SK-N-DZ (cell line): Measurements from ENCODE around the gene PTGES2.

Experiments
- DNase-seq: peaks from one replicate; pipeline ENCODE4 v3.0.0-alpha.2; 2015; ENCODE audit warnings: low spot score

PTGES2 gene

GRCh38 chr9:128103589-128103962 lies 24.0 kb downstream of the PTGES2 start:
- DNase-seq: no peak

DNA sequence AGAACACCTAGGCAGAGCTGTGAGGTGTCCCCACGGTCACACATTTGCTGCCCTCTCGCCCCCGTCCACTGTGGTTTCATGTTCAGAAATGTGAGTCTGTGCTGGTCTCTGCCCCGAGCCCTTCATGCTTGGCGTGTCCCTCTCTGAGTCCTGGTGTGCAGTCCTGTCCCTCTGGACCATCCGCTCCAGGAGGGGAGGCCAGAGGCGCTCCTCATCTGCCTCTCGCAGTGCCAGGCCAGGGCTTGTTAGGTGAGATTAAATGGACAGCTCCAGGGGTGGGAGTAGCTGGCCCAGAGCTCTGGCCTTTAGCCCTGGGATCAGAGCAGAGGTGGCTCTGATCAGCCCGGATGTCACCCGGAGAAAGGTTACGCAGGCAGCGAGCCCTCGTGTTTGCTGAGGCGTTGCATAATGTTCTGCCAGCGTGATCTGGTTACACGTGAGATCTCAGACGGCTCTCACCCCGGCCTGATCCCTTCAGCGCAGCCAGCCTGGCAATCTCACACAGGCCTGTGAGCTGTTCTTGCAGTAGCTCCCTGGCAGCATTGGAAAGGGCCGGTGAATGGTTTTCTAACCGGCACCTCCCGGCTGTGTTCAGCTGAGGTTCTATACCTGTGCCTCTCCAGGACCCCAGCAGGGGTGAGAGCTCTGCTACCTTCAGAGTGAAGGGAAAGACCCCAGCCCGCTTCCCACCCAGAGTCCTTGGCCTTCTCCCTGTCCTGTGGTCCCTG lies 24.5 kb downstream of the PTGES2 start:
- no peak for DNase-seq

GRCh38 chr9:128102196-128102595 lies 25.3 kb downstream of the PTGES2 start:
- no peak for DNase-seq

DNA sequence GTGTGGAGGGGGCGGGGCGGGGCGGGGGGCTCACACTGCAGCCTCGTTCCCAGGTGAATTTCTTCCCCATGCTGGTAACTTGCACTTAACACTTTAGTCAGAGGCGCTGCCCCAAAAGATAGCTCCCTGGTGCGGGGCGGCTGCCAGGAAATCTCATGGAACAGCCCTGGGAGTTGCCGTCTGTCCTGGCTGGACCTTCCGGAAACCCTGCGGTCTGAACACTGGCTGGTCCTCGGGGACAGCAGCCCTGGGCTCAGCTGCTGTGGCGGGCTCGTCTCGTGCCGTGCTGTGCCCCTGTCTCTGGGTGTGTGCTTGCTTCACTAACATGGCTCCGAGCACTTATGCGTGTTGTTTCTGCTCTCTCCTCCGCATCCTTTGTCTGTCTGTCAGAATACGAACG lies 25.8 kb downstream of the PTGES2 start:
- no peak for DNase-seq

- no peak for DNase-seq
These were observed 26.3 kb downstream of the PTGES2 start for GRCh38 chr9:128101231-128101661.

GRCh38 chr9:128100581-128100980 lies 26.9 kb downstream of the PTGES2 start:
- no peak for DNase-seq

DNA sequence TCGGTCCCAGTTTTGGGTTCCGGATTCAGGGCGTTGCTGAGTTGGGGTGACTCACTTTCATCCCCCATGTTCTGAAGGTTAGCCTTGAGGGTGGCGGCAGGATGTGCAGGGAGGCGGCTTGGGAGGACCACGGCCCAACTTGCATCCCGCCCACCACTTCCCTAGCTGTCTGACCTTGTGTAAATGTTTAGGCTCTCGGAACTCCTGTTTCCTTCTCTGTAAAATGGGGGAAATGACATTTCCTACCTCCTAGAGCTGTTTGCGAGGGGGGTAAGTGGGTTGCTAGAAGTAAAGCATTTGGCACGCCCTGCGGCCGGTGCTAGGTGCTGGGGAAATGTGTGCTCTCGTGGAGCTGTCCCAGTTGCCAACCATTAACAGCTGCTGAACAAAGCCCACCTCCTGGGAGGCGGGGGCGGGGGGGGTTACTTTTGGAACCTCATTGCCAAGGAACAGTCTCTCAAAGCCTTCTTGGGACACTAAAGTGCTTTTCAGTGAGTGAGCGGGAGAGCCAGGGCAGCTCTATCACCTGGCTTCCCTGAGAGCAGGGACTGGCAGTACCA lies 27.5 kb downstream of the PTGES2 start:
- no peak for DNase-seq

- no peak for DNase-seq
These were observed 28.1 kb downstream of the PTGES2 start for GRCh38 chr9:128099231-128099931.

DNA sequence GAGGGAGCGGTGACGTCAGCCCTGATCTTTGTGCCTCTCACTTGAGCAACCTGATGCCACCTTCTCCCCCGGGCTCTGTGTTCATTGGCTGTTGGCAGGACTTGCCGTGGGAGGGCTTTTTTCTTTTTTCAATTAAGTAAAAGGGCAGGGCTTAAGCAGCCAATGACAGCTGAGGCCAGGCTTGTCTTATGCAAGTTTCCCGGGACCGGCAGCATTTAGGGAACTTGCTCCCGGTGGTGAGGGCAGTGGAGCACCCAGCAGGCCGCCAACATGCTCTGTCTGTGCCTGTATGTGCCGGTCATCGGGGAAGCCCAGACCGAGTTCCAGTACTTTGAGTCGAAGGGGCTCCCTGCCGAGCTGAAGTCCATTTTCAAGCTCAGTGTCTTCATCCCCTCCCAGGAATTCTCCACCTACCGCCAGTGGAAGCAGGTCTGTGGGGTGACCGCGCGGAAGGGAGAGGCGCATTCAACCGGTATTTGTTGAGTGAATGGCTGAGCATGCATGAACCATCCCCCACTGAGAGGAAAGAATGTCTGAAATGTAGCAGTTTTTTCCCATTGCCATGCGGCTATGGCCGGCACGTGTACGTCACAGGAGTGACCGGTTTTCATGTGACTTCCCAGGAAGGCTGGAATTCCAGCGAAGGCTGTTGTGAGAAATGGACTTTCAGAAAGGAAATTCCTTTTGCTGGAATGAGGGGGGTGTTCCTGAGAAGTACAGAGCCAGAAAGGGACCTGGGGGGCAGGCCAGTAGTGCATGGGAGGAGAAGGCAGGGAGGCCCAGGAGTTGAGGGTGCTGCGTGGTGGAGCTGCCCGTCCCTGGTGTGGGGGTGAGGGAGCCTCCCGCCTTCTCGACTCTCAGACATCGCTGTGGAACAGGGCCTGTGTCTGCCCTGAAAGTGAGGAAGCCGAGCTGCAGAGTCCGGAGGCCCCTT lies 29.0 kb downstream of the PTGES2 start:
- peak; percentile 74 for DNase-seq

DNA sequence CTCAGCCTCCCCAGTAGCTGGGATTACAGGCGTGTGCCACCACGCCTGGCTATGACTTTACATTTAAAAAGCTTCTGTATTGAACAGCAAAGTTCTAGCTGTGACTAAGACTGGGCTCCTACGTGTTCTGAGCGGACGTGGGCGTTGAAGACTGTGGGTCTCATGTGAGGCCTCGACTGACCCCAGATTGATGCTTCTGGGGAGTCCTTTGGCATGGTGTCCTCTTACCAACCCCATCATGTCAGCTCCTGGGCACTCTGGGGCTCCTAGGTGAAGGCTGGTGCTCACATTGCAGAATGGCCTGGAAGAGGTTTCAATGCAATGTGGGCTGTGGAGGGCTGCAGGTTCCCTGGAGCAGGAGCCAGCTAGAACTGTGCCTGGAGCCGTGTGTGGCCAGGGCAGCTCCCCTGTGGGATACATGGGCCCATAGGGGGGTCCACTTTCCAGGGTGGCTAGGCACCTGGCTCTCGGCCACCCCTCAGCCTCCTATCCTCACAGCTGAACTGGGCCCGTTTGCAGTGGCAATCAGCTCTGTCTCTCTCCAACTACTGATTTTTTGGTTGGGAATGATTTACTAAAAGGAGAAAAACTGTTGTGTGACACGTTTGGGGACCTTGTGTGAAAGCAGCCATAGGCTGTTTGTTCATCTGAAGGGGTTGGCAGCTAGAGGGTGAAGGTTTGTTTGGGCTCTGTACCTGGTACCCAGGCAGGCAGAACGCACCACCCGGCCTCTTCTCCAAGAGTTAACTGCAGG lies 29.8 kb downstream of the PTGES2 start:
- no peak for DNase-seq

- DNase-seq: no peak
These were observed 30.7 kb downstream of the PTGES2 start for GRCh38 chr9:128096616-128097536.

GRCh38 chr9:128094950-128095544 lies 32.5 kb downstream of the PTGES2 start:
- DNase-seq: no peak

- peak; percentile 59 for DNase-seq
These were observed 33.2 kb downstream of the PTGES2 start for GRCh38 chr9:128094166-128094949.

DNA sequence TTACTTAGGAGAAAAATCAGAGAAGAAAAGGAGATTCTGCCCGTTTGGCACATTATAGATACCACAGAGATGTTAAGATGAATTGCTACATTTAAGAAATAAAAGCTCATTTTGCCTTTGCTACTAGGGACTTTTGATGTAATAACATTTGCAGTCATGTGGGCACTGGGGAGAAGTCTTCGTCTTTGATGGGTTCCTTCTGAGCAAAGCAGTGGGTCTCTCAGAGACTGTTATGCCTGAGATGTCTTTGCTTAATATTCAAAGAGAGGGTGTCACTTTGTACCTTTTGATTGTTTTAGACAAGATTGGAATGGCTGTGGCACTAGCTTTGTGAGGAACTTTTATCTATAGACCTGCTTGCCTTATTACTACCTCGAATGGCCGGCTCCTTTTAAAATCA lies 34.5 kb downstream of the PTGES2 start:
- DNase-seq: no peak

DNA sequence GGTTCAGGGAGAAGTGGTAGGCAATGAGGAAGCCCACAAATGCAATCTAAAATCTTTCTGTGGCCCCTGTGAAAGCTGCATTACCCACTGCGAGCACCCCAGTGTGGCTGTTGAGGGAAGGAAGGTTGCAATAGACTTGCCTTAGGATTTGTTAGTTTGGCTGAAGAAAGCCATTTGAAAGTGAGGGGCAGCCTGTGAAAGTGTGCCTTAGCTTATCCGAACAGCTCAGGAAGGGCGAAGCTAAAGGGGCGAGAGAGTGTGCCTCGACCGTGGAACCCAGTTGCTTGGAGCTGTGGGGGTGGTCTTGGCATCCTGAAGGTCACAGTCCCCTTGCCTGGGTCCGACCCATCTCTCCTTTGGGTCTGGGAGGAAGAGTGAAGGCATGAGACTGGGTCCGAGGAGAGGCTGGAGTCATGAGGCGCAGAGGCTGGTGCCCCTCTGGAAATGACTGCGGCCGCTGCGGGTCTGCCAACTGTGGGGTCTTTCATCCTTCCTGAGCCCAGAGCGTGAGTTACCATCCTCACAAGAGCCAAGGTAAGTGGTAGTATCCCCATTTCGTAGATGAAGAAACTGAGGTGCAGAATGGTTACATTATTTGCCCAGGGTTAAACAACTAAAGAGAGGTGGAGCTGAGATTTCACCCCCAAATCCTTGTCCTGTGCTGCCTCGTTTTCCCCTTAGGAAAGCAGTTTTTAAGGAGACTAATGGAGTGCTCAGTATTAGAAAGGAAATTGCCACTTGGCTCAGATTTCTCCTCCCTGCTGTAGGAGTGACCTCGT lies 35.1 kb downstream of the PTGES2 start:
- no peak for DNase-seq

DNA sequence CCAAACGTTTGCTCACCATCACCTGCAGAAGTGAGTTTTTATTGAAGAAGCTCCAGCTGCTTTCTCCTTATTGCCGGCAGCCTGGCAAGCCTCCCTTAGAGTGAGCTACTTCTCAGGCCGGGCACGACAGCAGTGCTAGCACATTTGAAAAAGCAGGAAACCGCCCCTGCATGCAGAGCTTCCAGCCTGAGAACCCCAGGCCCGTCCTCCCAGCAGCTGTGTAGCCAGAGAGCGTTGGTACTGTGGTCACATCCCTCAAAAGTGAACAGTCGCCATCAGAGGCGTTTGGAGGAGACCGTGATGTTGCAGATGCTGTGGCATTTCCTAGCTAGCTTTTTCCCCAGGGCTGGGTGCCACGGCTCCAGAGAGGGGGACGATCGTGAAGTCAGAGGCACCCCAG lies 36.0 kb downstream of the PTGES2 start:
- no peak for DNase-seq

DNA sequence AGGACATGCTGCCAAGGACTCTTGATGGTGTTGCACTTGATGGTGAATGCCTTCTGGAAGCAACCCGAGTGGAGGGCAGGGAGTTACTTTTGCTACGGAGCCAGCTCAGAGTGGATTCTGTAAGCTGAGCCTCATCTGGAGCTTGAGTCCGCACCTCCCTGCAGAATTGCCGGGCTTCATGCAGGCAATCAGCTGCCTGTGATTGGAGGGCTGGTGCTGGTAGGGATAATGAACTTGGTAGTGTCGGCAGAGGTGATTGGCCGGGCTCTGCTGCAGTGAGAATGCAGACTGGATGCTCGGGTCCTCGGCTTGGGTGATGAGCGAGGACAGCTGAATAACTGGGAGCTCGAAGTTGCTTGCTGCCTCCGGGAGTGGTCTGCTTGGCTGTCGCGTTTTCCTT lies 36.4 kb downstream of the PTGES2 start:
- DNase-seq: peak; percentile 90

DNA sequence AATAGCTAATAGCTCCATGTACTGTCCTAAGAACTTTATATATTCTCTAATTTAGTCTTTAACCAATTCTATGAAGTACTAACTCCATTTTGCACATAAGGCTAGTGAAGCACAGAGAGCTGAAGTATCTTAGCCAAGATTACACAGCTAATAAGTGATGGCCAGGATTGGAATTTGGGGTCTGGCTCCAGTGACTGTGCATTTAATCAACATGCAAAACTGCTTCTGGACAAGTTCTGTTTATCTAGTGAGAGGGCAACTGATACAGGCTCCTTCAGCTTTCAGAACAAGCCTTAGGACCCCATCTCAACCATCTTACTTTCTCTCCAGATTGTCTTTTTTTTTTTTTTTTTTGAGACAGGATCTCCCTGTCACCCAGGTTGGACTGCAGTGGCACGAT lies 38.2 kb downstream of the PTGES2 start:
- no peak for DNase-seq
